H1 (cell line): ENCODE data around the gene SLC39A11. TPM values are rescaled to one million over a fixed set of nuclear protein-coding genes. Genes with fewer than 3 reads are reported as not detected.

Source experiments
- CTCF ChIA-PET: fragments of 300-600 bp; sonication (Branson Sonifier 250); formaldehyde crosslinking; loops from one replicate; lab custom pipeline; 2021; ENCODE audit not compliant: partially characterized antibody; lab: Charles Lee
- POLR2A ChIA-PET: fragments of 300-600 bp; sonication (Branson Sonifier 250); formaldehyde crosslinking; loops from one replicate; lab custom pipeline; 2021; ENCODE audit warnings: inconsistent platforms; ENCODE audit not compliant: partially characterized antibody; lab: Charles Lee
- DNase-seq, 2 experiments: peaks; one replicate each; pipeline versions ENCODE4 v3.0.0 to v3.0.0-alpha.2; 2010 to 2022; ENCODE audit warnings: low spot score in 2 of 2, low read depth in 1 of 2, mixed read lengths in 1 of 2
- FAIRE-seq: peaks from 2 replicates; lab custom pipeline; 2011; peaks lifted over from hg19 to GRCh38; lab: Jason Lieb, UNC
- H2AFZ ChIP-seq: 2 replicates; pipeline ENCODE4 v1.8.1; 2012; ENCODE audit warnings: low read length, inconsistent platforms
- H2AK5ac ChIP-seq: 2 replicates; pipeline ENCODE4 v1.6.1; 2013; ENCODE audit warnings: low read depth, low read length
- H2BK120ac ChIP-seq: replicated peaks from 2 replicates; pipeline ENCODE3; 2013; ENCODE audit warnings: low read depth, low read length, inconsistent platforms
- H2BK12ac ChIP-seq: 2 replicates; pipeline ENCODE4 v1.6.1; 2013; ENCODE audit warnings: low read depth, low read length
- H2BK15ac ChIP-seq: 2 replicates; pipeline ENCODE4 v1.6.1; 2013; ENCODE audit warnings: low read length
- H2BK20ac ChIP-seq: 2 replicates; pipeline ENCODE4 v1.6.1; 2013; ENCODE audit warnings: low read length
- H2BK5ac ChIP-seq: 2 replicates; pipeline ENCODE4 v1.6.1; 2013; ENCODE audit warnings: low read depth, low read length
- H3K14ac ChIP-seq: 2 replicates; pipeline ENCODE4 v1.6.1; 2013; ENCODE audit warnings: inconsistent platforms; ENCODE audit not compliant: insufficient read length
- H3K18ac ChIP-seq: 2 replicates; pipeline ENCODE4 v1.6.1; 2013; ENCODE audit warnings: low read length; ENCODE audit errors: extremely low read depth
- H3K23ac ChIP-seq: 2 replicates; pipeline ENCODE4 v1.6.1; 2013; ENCODE audit warnings: inconsistent platforms; ENCODE audit not compliant: insufficient read length
- H3K23me2 ChIP-seq: 2 replicates; pipeline ENCODE4 v1.6.1; 2013; ENCODE audit warnings: low read depth, low read length
- H3K27ac ChIP-seq: 2 replicates; pipeline ENCODE4 v1.6.1; 2011; ENCODE audit warnings: low read depth, low read length, inconsistent platforms
- H3K27me3 ChIP-seq, 4 experiments: replicated peaks in 1 of 4; 1 replicate in 1 of 4; 2 replicates in 3 of 4; pipeline versions ENCODE4 v1.6.1 to v1.8.1; 2011 to 2013; ENCODE audit warnings: low read length in 3 of 4, mild to moderate bottlenecking in 3 of 4, inconsistent platforms in 2 of 4, mixed read lengths in 2 of 4, moderate library complexity in 1 of 4; ENCODE audit not compliant: control insufficient read depth in 3 of 4, insufficient read depth in 3 of 4; ENCODE audit errors: extremely low read depth in 1 of 4
- H3K36me3 ChIP-seq, 4 experiments: 2 replicates each; pipeline versions ENCODE4 v1.6.1 to v1.8.1; 2011 to 2013; ENCODE audit warnings: mild to moderate bottlenecking in 4 of 4, low read length in 3 of 4, moderate library complexity in 2 of 4, control low read depth in 1 of 4, inconsistent platforms in 1 of 4; ENCODE audit not compliant: insufficient read depth in 4 of 4, control insufficient read depth in 2 of 4
- H3K4ac ChIP-seq: replicated peaks from 2 replicates; pipeline ENCODE3; 2013; ENCODE audit warnings: low read length, low read depth, mixed read lengths, inconsistent platforms; ENCODE audit not compliant: insufficient read length
- H3K4me1 ChIP-seq, 4 experiments: replicated peaks in 1 of 4; 1 replicate in 1 of 4; 2 replicates in 3 of 4; pipeline versions ENCODE4 v1.6.1 to v1.8.1; 2011 to 2013; ENCODE audit warnings: low read length in 3 of 4, inconsistent platforms in 2 of 4, mixed read lengths in 1 of 4; ENCODE audit not compliant: insufficient read depth in 4 of 4, control insufficient read depth in 3 of 4
- H3K4me2 ChIP-seq, 2 experiments: 2 replicates each; pipeline versions ENCODE4 v1.6.1 to v1.8.1; 2011 to 2013; ENCODE audit warnings: low read depth in 2 of 2, low read length in 2 of 2, control low read depth in 1 of 2, inconsistent platforms in 1 of 2, mild to moderate bottlenecking in 1 of 2; ENCODE audit not compliant: insufficient read depth in 1 of 2
- H3K4me3 ChIP-seq, 4 experiments: fragments of 200-600, 300-600 bp in 1 of 4; sonication (generic), shearing (Covaris generic), sonication (Bioruptor Twin) in 1 of 4; 2 replicates each; pipeline versions ENCODE4 v1.5.1 to v1.8.1; 2011 to 2016; ENCODE audit warnings: low read length in 4 of 4, low read depth in 3 of 4, control low read depth in 2 of 4, inconsistent platforms in 2 of 4, mild to moderate bottlenecking in 2 of 4, mixed read lengths in 1 of 4, moderate library complexity in 1 of 4; ENCODE audit not compliant: insufficient read depth in 2 of 4; ENCODE audit errors: extremely low read depth in 1 of 4
- H3K56ac ChIP-seq: replicated peaks from 2 replicates; pipeline ENCODE3; 2013; ENCODE audit warnings: low read depth, mild to moderate bottlenecking, mixed read lengths, low read length, inconsistent platforms; ENCODE audit not compliant: insufficient read length
- H3K79me1 ChIP-seq: 2 replicates; pipeline ENCODE4 v1.6.1; 2013; ENCODE audit warnings: low read depth, low read length, control low read depth
- H3K79me2 ChIP-seq, 2 experiments: 2 replicates each; pipeline versions ENCODE4 v1.6.1 to v1.8.1; 2012 to 2013; ENCODE audit warnings: low read length in 2 of 2, mild to moderate bottlenecking in 2 of 2, inconsistent platforms in 1 of 2; ENCODE audit not compliant: insufficient read depth in 2 of 2, control insufficient read depth in 1 of 2
- H3K9ac ChIP-seq, 4 experiments: replicated peaks in 1 of 4; 1 replicate in 1 of 4; 2 replicates in 3 of 4; pipeline versions ENCODE4 v1.6.1 to v1.8.1; 2011 to 2013; ENCODE audit warnings: low read depth in 3 of 4, low read length in 3 of 4, control low read depth in 2 of 4, mild to moderate bottlenecking in 2 of 4, moderate library complexity in 2 of 4, inconsistent platforms in 1 of 4; ENCODE audit errors: extremely low read depth in 1 of 4
- H3K9me3 ChIP-seq, 2 experiments: 2 replicates each; pipeline versions ENCODE4 v1.6.1 to v1.8.1; 2012 to 2013; ENCODE audit warnings: mild to moderate bottlenecking in 2 of 2, moderate library complexity in 2 of 2, control low read depth in 1 of 2, inconsistent platforms in 1 of 2, low read depth in 1 of 2, low read length in 1 of 2, mixed read lengths in 1 of 2; ENCODE audit not compliant: insufficient read depth in 2 of 2
- H4K20me1 ChIP-seq, 2 experiments: replicated peaks in 1 of 2; 2 replicates each; pipeline versions ENCODE3 to v1.8.1; 2011 to 2013; ENCODE audit warnings: inconsistent platforms in 2 of 2, low read length in 2 of 2, mild to moderate bottlenecking in 1 of 2; ENCODE audit not compliant: insufficient read depth in 2 of 2, control insufficient read depth in 1 of 2
- H4K5ac ChIP-seq: 2 replicates; pipeline ENCODE4 v1.6.1; 2013; ENCODE audit warnings: low read length, low read depth, mixed read lengths, inconsistent platforms; ENCODE audit not compliant: insufficient read length
- H4K8ac ChIP-seq: 2 replicates; pipeline ENCODE4 v1.8.0; 2013; ENCODE audit warnings: mild to moderate bottlenecking, moderate library complexity, low read length, inconsistent platforms; ENCODE audit not compliant: insufficient read depth; ENCODE audit errors: extremely low read depth
- H4K91ac ChIP-seq: replicated peaks from 2 replicates; pipeline ENCODE3; 2013; ENCODE audit warnings: low read length, mixed read lengths, inconsistent platforms; ENCODE audit not compliant: insufficient read length
- ASH2L ChIP-seq: fragments of 200-600, 300-600 bp; sonication (generic); IDR thresholded peaks from one replicate; pipeline ENCODE4 v1.7.1; 2017; ENCODE audit warnings: low read length
- CEBPB ChIP-seq: IDR thresholded peaks from 2 replicates; pipeline ENCODE4 v1.6.1; 2012; ENCODE audit warnings: low read depth, low read length
- E2F6 ChIP-seq: IDR thresholded peaks from 2 replicates; pipeline ENCODE4 v1.6.1; 2012; ENCODE audit warnings: inconsistent platforms
- EGR1 ChIP-seq: IDR thresholded peaks from 2 replicates; pipeline ENCODE4 v1.6.1; 2011; ENCODE audit warnings: low read depth, low read length, borderline replicate concordance
- EP300 ChIP-seq, 2 experiments: IDR thresholded peaks; 1 replicate in 1 of 2; 2 replicates in 1 of 2; pipeline ENCODE4 v1.6.1; 2011 to 2012; ENCODE audit warnings: low read depth in 2 of 2, low read length in 2 of 2, mild to moderate bottlenecking in 2 of 2, borderline replicate concordance in 1 of 2, inconsistent platforms in 1 of 2, moderate library complexity in 1 of 2
- EZH2 ChIP-seq: fragments of 200-600 bp; sonication (generic); IDR thresholded peaks from 2 replicates; pipeline ENCODE4 v1.7.1; 2012; ENCODE audit warnings: low read depth, mild to moderate bottlenecking, moderate library complexity, low read length, inconsistent platforms; ENCODE audit not compliant: severe bottlenecking
- GABPA ChIP-seq: IDR thresholded peaks from 2 replicates; pipeline ENCODE4 v1.6.1; 2011; ENCODE audit warnings: mild to moderate bottlenecking, low read length, moderate library complexity, borderline replicate concordance; ENCODE audit not compliant: insufficient read depth
- HDAC6 ChIP-seq: IDR thresholded peaks from one replicate; pipeline ENCODE4 v1.7.1; 2012; ENCODE audit warnings: low read depth, mild to moderate bottlenecking, inconsistent platforms, low read length, moderate library complexity
- JUN ChIP-seq: IDR thresholded peaks from 2 replicates; pipeline ENCODE4 v1.6.1; 2011; ENCODE audit warnings: low read depth, mild to moderate bottlenecking, improper control_type of control experiment, low read length
- POU5F1 ChIP-seq: IDR thresholded peaks from 2 replicates; pipeline ENCODE4 v1.6.1; 2011; ENCODE audit warnings: low read depth, mild to moderate bottlenecking, low read length, moderate library complexity
- RBBP5 ChIP-seq: IDR thresholded peaks from 2 replicates; pipeline ENCODE4 v1.7.1; 2012; ENCODE audit warnings: low read depth, mild to moderate bottlenecking, inconsistent platforms, low read length, moderate library complexity, borderline replicate concordance
- SAP30 ChIP-seq: fragments of 300-600 bp; sonication (generic); IDR thresholded peaks from 2 replicates; pipeline ENCODE4 v1.7.1; 2012; ENCODE audit warnings: low read length, moderate library complexity, mild to moderate bottlenecking, inconsistent platforms; ENCODE audit not compliant: insufficient read depth, insufficient replicate concordance
- SRF ChIP-seq: IDR thresholded peaks from 2 replicates; pipeline ENCODE4 v1.6.1; 2011; ENCODE audit warnings: mild to moderate bottlenecking, low read depth, low read length, moderate library complexity
- TCF12 ChIP-seq: IDR thresholded peaks from 2 replicates; pipeline ENCODE4 v1.6.1; 2011; ENCODE audit warnings: low read depth, mild to moderate bottlenecking, low read length
- WGBS, 2 experiments: shearing (Covaris generic) in 1 of 2; methylation state at CpG; one replicate each; pipeline versions ENCODE4 v1.1.6 to v1.1.7; 2013 to 2015; ENCODE audit warnings: low lambda C conversion rate in 2 of 2, mixed read lengths in 2 of 2, inconsistent platforms in 1 of 2, low coverage in 1 of 2, missing lambda C conversion rate in 1 of 2; ENCODE audit not compliant: insufficient replicate concordance in 2 of 2, insufficient coverage in 1 of 2, insufficient read length in 1 of 2; ENCODE audit errors: extremely low coverage in 1 of 2, missing lambda C conversion rate in 1 of 2; 5-methylcytosine and 5-hydroxymethylcytosine counted together
- polyA plus RNA-seq, 7 experiments: library from polyadenylated mRNA; depleted of rRNA in 3 of 7; stranded (reverse) in 5 of 7; unstranded in 2 of 7; fragments of >200 nt in 5 of 7; fragments of 200-250 nt in 2 of 7; gene quantifications; 1 replicate in 5 of 7; 2 replicates in 1 of 7; 4 replicates in 1 of 7; pipeline versions ENCODE4 v1.2.1 to v1.2.3, GENCODE V29; 2011 to 2013; ENCODE audit warnings: missing spikeins in 2 of 7, mixed read lengths in 2 of 7
- total RNA-seq: library from RNA; stranded (reverse); fragmentation: NEBNext Ultra II Directional; extraction: Animal tissue kit (Norgen Biotek cat#: 25700); gene quantifications from 2 replicates; pipeline ENCODE4 v1.2.1, GENCODE V29; 2021

Gene SLC39A11
- total and polyA plus RNA-seq, 2 of the 8 experiments (the other 6 are each of a cell fraction or from before 2014, with no cell fraction given) = 12.2 to 19.6 TPM

GRCh38 chr17:73010414-73010813 lies 82.1 kb downstream of the SLC39A11 start:
- no peak overlapping the region for H4K8ac ChIP-seq
- H3K14ac ChIP-seq = no peak overlapping the region
- H3K9me3 ChIP-seq = no peaks in the 10 kb centered on the region
- H2BK15ac ChIP-seq = no peak overlapping the region
- H3K79me2 ChIP-seq = no peaks in the 10 kb centered on the region
- no peaks in the 10 kb centered on the region for H4K20me1 ChIP-seq
- H2AFZ ChIP-seq = no peak overlapping the region
- H2BK5ac ChIP-seq = no peak overlapping the region
- ChIA-PET CTCF (no interaction called here), POLR2A (no interaction called here)
- H3K36me3 ChIP-seq = no peaks in the 10 kb centered on the region
- DNase-seq = no peak
- no peak overlapping the region for H3K23ac ChIP-seq
- H3K18ac ChIP-seq = no peak overlapping the region
- no peak overlapping the region for H2BK20ac ChIP-seq
- H3K27ac ChIP-seq = no peak overlapping the region
- no peak overlapping the region for H3K4me3 ChIP-seq
- H4K91ac ChIP-seq = no peak overlapping the region
- no peak overlapping the region for H3K4ac ChIP-seq
- no peaks in the 10 kb centered on the region for H3K27me3 ChIP-seq
- H3K9ac ChIP-seq = no peak overlapping the region
- no peak overlapping the region for H2AK5ac ChIP-seq
- 83% methylated on average over 7 of the region's 7 CpGs; no CpG with 5 or more reads in 1 of the 2 experiments for WGBS, 2 experiments
- H3K4me1 ChIP-seq = peaks cover 0 to 5% (median 3%) of the 10 kb centered on the region in 4 experiments; a peak in 5 of 7 replicates
- H4K5ac ChIP-seq = no peak overlapping the region
- H3K56ac ChIP-seq = no peak overlapping the region
- H3K79me1 ChIP-seq = no peaks in the 10 kb centered on the region; the same call in 1 of the 2 replicates
- no peaks in the 10 kb centered on the region; the same call in 1 of the 2 replicates for H3K23me2 ChIP-seq
- no peak overlapping the region for H2BK12ac ChIP-seq
- no peak for FAIRE-seq
- no peak overlapping the region for H2BK120ac ChIP-seq
- no peak overlapping the region for H3K4me2 ChIP-seq
- TF ChIP-seq SRF = no peak
- TF ChIP-seq ASH2L = no peak
- no peak for TF ChIP-seq RBBP5
- no peak for TF ChIP-seq GABPA
- no peak for TF ChIP-seq CEBPB
- TF ChIP-seq E2F6 = no peak
- TF ChIP-seq POU5F1 = no peak
- no peak for TF ChIP-seq EZH2
- no peak for TF ChIP-seq EP300 (IDR thresholded peaks at IDR 0.05; ENCODE audit: borderline replicate concordance in 1 of 2, low read depth in 2 of 2, low read length in 2 of 2)
- TF ChIP-seq TCF12 = no peak
- TF ChIP-seq EGR1 = no peak
- TF ChIP-seq JUN = no peak
- TF ChIP-seq SAP30 = no peak
- TF ChIP-seq HDAC6 = no peak
